Islet precursor cell (in vitro differentiated cells): ENCODE results near the gene UQCRH.

ENCODE experiments used
- DNase-seq: peaks from one replicate; pipeline ENCODE4 v3.0.0-alpha.2; 2018

Gene UQCRH

GRCh38 chr1:46303038-46303871, at the start of gene UQCRH, which contains the start of gene LRRC41:
Gene UQCRH (plus strand): TSS chr1:46303698. CDS start chr1:46303767, 69 bp downstream.
Gene LRRC41 (minus strand): TSS chr1:46303616. CDS start chr1:46303322, 294 bp downstream.
- DNase-seq: peak; percentile 98

DNA sequence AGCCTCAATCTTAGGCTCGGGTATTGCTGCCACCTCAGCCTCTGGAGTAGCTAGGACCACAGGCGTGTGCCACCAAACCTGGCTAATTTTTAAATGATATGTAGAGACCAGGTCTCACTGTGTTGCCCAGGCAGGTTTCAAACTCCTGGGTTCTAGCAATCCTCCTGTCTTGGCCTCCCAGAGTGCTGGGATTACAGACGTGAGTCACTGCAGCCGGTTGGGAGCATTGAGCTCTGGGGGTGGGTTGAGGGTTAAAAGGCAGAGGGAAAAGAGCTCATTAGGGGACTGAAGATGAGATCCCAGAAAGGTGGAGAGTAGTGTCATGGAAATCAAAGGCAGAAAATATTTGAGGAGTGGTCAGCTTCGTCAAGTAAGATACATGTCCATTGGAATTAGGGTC, 48.8 kb upstream of the UQCRH start:
- DNase-seq: peak; percentile 61

DNA sequence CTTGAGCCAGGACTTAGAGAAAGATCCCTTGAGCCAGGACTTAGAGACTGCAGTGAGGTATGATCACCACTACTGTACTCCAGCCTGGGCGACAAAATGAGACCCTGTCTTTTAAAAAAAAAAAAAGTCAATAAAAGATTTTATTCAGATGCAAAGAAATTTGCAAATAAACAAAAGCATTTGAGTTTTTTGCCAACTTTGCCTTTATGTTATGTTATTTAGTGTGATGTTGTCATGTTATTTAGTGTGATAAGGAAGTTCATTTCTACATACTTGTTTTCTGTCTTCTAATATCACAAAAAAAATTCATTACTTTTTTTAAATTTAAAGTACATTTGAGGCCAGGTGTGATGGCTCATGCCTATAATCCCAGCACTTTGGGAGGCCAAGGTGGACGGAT, 47.0 kb upstream of the UQCRH start:
- no peak for DNase-seq

DNA sequence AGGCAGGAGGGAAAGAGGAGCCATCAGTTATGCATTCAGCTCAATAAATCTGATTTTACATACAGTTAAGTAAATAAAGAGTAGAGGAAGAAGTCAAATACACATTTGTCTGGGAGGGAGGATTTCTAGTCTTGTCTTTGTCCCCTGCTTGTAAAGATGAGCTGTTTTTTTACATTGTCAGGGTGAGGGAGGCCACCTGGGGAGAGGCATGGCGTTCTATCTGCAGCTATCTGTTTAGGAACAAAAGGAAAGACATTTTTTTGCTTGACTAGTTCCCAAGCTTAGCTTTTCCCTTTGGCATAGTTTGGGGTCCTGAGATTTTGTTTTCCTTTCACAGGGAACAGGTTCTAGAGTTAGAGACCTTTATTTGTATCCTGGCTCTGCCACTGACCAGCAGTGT, 41.0 kb upstream of the UQCRH start:
- no peak for DNase-seq

- no peak for DNase-seq
Observed at GRCh38 chr1:46263146-46263545, 40.4 kb upstream of the UQCRH start.

- no peak for DNase-seq
Observed at GRCh38 chr1:46268578-46268977, 34.9 kb upstream of the UQCRH start.

- DNase-seq: no peak
Observed at GRCh38 chr1:46274225-46275029, 29.1 kb upstream of the UQCRH start.

GRCh38 chr1:46275030-46275337, 28.5 kb upstream of the UQCRH start:
- no peak for DNase-seq

- no peak for DNase-seq
Observed at GRCh38 chr1:46277658-46278373, 25.7 kb upstream of the UQCRH start.

- DNase-seq: no peak
Observed at GRCh38 chr1:46278807-46279206, 24.7 kb upstream of the UQCRH start.

DNA sequence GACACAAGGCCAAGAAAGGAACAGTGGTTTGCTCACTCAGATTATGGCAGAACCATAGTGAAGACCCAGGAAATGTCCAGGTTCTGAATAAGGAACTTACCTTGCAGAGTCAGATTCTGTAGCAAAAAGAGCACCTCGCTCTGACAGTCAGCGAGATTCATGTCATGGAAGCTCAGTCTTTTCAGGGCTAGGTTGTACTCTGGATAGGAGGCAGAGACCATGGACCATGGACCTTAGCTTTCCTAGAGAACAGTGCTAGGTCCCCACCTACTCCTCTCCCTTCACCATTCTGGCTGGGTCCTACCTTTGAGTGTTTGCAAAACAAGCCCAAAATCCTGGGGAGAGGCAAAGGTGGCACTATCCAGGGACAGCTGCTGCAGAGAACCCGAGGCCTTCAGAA, 23.4 kb upstream of the UQCRH start:
- DNase-seq: no peak

DNA sequence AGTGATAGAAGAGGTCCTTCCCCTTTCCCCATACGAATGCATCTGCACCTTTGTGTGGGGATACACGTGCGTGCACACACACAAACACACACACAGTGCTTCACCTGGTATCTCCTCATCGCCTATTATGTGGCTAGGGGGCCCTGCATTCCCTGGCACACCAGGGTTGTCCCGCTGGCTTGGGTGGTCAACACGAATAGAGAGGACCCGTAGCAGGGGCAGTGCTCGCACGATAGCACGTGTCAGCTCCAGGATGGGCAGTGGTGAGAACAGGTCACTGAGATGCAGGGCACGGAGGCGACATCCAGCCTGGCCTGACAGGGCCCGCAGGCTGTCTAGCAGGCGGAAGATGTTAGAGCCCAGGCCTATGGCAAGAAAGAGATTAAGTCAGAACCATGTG, 22.5 kb upstream of the UQCRH start:
- no peak for DNase-seq

GRCh38 chr1:46284058-46284457, 19.4 kb upstream of the UQCRH start:
- DNase-seq: no peak

- no peak for DNase-seq
Observed at GRCh38 chr1:46284597-46285564, 18.6 kb upstream of the UQCRH start.

DNA sequence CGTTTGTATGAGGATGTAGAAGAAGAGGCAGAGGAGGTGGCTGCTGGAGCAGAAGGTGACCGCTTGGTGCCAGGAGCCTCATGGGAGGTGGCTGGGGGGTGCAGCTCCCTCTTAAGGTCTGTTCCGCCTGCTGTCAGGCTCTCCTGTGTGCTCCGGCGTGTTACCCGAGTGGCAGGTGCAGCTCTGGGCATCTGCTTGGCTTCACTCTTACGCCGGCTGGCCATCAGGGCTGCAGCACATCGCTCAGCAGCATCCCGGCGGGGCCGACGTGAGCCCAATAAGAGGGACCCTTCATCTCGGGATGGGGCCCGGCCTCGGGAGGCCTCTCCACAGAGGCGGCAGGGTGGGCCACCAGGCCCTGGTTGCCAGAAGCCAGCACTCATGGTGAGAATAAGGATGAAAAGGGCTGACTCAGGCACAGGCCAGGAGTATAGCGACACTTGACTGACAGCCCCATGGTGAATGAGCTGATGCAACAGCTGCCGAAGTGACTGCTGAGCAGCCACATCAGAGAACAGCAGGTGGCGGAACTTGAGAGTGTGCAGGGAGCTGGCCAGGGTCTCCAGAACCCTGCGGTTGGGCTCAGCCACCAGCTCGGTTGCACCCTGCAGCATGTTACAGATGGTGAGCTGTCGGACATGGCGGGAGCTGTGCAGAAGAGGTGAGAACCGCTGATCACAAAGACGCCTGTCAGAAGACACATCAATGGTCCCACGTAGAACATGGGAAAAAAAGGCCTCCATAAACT, 17.6 kb upstream of the UQCRH start:
- peak; percentile 76 for DNase-seq

DNA sequence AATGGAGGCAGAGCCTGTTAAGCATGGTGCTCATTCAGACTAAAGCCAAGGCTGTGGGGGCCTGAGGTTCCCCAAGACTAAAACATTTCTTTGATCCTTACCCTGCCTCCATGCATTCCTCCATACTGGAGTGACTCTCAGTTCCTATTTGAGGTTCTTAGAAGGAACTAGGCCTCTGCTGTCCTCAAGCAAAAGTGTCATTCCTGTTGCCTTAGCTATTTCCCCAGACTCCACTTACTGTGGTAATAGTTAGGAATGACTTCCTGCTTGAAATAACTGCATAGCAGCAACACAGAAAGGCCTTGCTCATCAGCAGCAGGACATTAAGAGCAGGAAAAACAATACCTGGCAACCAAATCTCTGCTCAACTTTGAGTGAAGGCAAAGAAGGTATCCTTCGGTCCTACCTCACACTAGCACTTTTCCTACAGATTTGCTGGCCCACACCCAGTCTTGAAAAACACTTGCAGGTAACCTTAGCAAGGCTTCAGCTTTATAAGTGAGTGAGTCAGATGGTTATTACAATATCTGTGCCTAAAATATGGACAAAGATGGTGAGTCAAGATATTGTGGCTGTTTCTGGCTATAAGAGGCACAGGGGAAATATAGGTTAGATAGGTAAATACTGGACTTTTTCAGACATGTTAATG, 14.9 kb upstream of the UQCRH start:
- no peak for DNase-seq

GRCh38 chr1:46289134-46289494, 14.4 kb upstream of the UQCRH start:
- no peak for DNase-seq

- no peak for DNase-seq
Observed at GRCh38 chr1:46289976-46290375, 13.5 kb upstream of the UQCRH start.

- no peak for DNase-seq
Observed at GRCh38 chr1:46295306-46295705, 8.2 kb upstream of the UQCRH start.

GRCh38 chr1:46298387-46298786, 5.1 kb upstream of the UQCRH start:
- peak; percentile 55 for DNase-seq
